Measurements from ENCODE around the gene NUP210.
"Not testable (repeated sequence)": the region's sequence is repeated elsewhere in the genome, so short reads cannot be mapped to it uniquely, and the experiment has no call there.

NUP210 gene

GRCh38 chr3:13433912-13434311 lies 13.8 kb upstream of the NUP210 start:
- no peak for DNase-seq
- intact Hi-C loops (cut with DNase I): no loop called here

GRCh38 chr3:13432093-13432492 lies 12.0 kb upstream of the NUP210 start:
- no peak for DNase-seq
- intact Hi-C loops (cut with DNase I): no loop called here

- intact Hi-C loops (cut with DNase I); DNase-seq: not testable (repeated sequence)
Measured at GRCh38 chr3:13430411-13430875, 10.3 kb upstream of the NUP210 start.

GRCh38 chr3:13429631-13430291 lies 9.6 kb upstream of the NUP210 start:
- no peak for DNase-seq
- intact Hi-C loops (cut with DNase I): no loop called here

GRCh38 chr3:13428678-13429077 lies 8.6 kb upstream of the NUP210 start:
- DNase-seq; intact Hi-C loops (cut with DNase I): not testable (repeated sequence)

GRCh38 chr3:13427662-13428603 lies 7.8 kb upstream of the NUP210 start:
- DNase-seq: no peak

GRCh38 chr3:13426591-13426990 lies 6.5 kb upstream of the NUP210 start:
- no peak for DNase-seq
- intact Hi-C loops (cut with DNase I): no loop called here

More at GRCh38 chr3:13427662-13428603, 7.8 kb upstream of the NUP210 start:
- intact Hi-C loops (cut with DNase I): no loop called here

GRCh38 chr3:13425689-13426088 lies 5.6 kb upstream of the NUP210 start:
- intact Hi-C loops (cut with DNase I): no loop called here
- DNase-seq: no peak

GRCh38 chr3:13424865-13425617 lies 4.9 kb upstream of the NUP210 start:
- intact Hi-C loops (cut with DNase I): no loop called here

GRCh38 chr3:13424141-13424844 lies 4.2 kb upstream of the NUP210 start:
- intact Hi-C loops (cut with DNase I): no loop called here
- DNase-seq: no peak

More at GRCh38 chr3:13424865-13425617, 4.9 kb upstream of the NUP210 start:
- DNase-seq: no peak

- DNase-seq: peak in 41 of 42 donors; percentile 24 to 82 (median 61)
- intact Hi-C loops (cut with DNase I): no loop called here
Measured at GRCh38 chr3:13420831-13421765, 976 bp upstream of the NUP210 start.

GRCh38 chr3:13419505-13420044 lies 547 bp downstream of the NUP210 start:
- intact Hi-C loops (cut with DNase I): loop anchor here (10.0 kb wide), 1 partner anchor 75 kb away; no protein-coding TSS in a partner anchor
- DNase-seq: peak; percentile 39 to 90 (median 76)

GRCh38 chr3:13417166-13417947 lies 2.8 kb downstream of the NUP210 start:
- intact Hi-C loops (cut with DNase I): loop anchor here (10.0 kb wide), 1 partner anchor 77 kb away; no protein-coding TSS in a partner anchor
- DNase-seq: no peak

- intact Hi-C loops (cut with DNase I): loop anchor here (10.0 kb wide), 1 partner anchor 79 kb away; no protein-coding TSS in a partner anchor
- DNase-seq: peak in 8 of 42 donors; percentile 16 to 47 (median 21)
Measured at GRCh38 chr3:13415997-13416793, 3.9 kb downstream of the NUP210 start.

GRCh38 chr3:13415236-13415986 lies 4.7 kb downstream of the NUP210 start:
- intact Hi-C loops (cut with DNase I): loop anchor here (10.0 kb wide), 1 partner anchor 79 kb away; no protein-coding TSS in a partner anchor
- DNase-seq: no peak

Measured in head of caudate nucleus (tissue), 42 donors.